ENCODE measurements around the gene UTRN. TPM values are rescaled to one million over a fixed set of nuclear protein-coding genes. Genes with fewer than 3 reads are reported as not detected.

Gene UTRN
- total RNA-seq, 2 donors from 2014 or later = 163 to 243 TPM

GRCh38 chr6:144277174-144277573, 8.0 kb upstream of the UTRN start:
- no peaks in the 10 kb centered on the region for H3K36me3 ChIP-seq
- ATAC-seq (ENCODE audit: insufficient number of reproducible peaks, low FRiP score, low read depth) = no peak
- no peaks in the 10 kb centered on the region for H3K27me3 ChIP-seq (replicated peaks; ENCODE audit: insufficient read depth)
- no peaks in the 10 kb centered on the region for H3K9me3 ChIP-seq
- no peaks in the 10 kb centered on the region for H3K4me1 ChIP-seq (ENCODE audit: control insufficient read depth in 1 of 2, low read depth in 2 of 2)
- TF ChIP-seq CTCF (IDR thresholded peaks at IDR 0.05) = no peak
- H3K27ac ChIP-seq = no peak overlapping the region
- no peak for DNase-seq (ENCODE audit: low spot score)
- no peak overlapping the region for H3K4me3 ChIP-seq

- no peaks in the 10 kb centered on the region for H3K4me1 ChIP-seq (ENCODE audit: control insufficient read depth in 1 of 2, low read depth in 2 of 2)
- ATAC-seq (ENCODE audit: insufficient number of reproducible peaks, low FRiP score, low read depth) (no peak), DNase-seq (ENCODE audit: low spot score) (no peak)
- H3K9me3 ChIP-seq = no peaks in the 10 kb centered on the region
- no peak for TF ChIP-seq CTCF (IDR thresholded peaks at IDR 0.05)
- no peaks in the 10 kb centered on the region for H3K27me3 ChIP-seq (replicated peaks; ENCODE audit: insufficient read depth)
- no peak overlapping the region for H3K27ac ChIP-seq
- no peak overlapping the region for H3K4me3 ChIP-seq
- H3K36me3 ChIP-seq = no peaks in the 10 kb centered on the region
These were observed 7.4 kb upstream of the UTRN start for GRCh38 chr6:144277605-144278227.

- DNase-seq (ENCODE audit: low spot score) (no peak), ATAC-seq (ENCODE audit: insufficient number of reproducible peaks, low FRiP score, low read depth) (no peak)
- no peaks in the 10 kb centered on the region for H3K9me3 ChIP-seq
- H3K4me3 ChIP-seq = no peak overlapping the region
- TF ChIP-seq CTCF (IDR thresholded peaks at IDR 0.05) = no peak
- no peaks in the 10 kb centered on the region for H3K27me3 ChIP-seq (replicated peaks; ENCODE audit: insufficient read depth)
- H3K27ac ChIP-seq = no peak overlapping the region
- peaks cover 3% of the 10 kb centered on the region in 2 donors for H3K4me1 ChIP-seq (ENCODE audit: control insufficient read depth in 1 of 2, low read depth in 2 of 2)
- no peaks in the 10 kb centered on the region for H3K36me3 ChIP-seq
These were observed 6.3 kb upstream of the UTRN start for GRCh38 chr6:144278659-144279314.

GRCh38 chr6:144279484-144280150, 5.5 kb upstream of the UTRN start:
- H3K27me3 ChIP-seq (replicated peaks; ENCODE audit: insufficient read depth) = no peaks in the 10 kb centered on the region
- H3K27ac ChIP-seq = no peak overlapping the region
- H3K36me3 ChIP-seq = no peaks in the 10 kb centered on the region
- H3K9me3 ChIP-seq = no peaks in the 10 kb centered on the region
- H3K4me3 ChIP-seq = no peak overlapping the region
- ATAC-seq (ENCODE audit: insufficient number of reproducible peaks, low FRiP score, low read depth) (no peak), DNase-seq (ENCODE audit: low spot score) (no peak)
- H3K4me1 ChIP-seq (ENCODE audit: control insufficient read depth in 1 of 2, low read depth in 2 of 2) = peaks cover 4 to 7% of the 10 kb centered on the region in 2 donors
- no peak for TF ChIP-seq CTCF (IDR thresholded peaks at IDR 0.05)

Measured in thoracic aorta (tissue), 2 donors.